HEK293T (cell line): ENCODE data around the gene GINS2.

Experiments used
- BHLHE40 ChIP-seq: fragments of 450-650 bp; IDR thresholded peaks from 2 replicates; pipeline ENCODE4 v1.6.1; 2016; ENCODE audit warnings: mild to moderate bottlenecking, moderate library complexity, borderline replicate concordance
- PKNOX1 ChIP-seq: fragments of 450-650 bp; IDR thresholded peaks from 2 replicates; pipeline ENCODE4 v1.6.1; 2016
- SP1 ChIP-seq: fragments of 450-650 bp; IDR thresholded peaks from 2 replicates; pipeline ENCODE4 v1.6.1; 2017
- SUZ12 ChIP-seq: fragments of 450-650 bp; IDR thresholded peaks from 2 replicates; pipeline ENCODE4 v1.6.1; 2016; ENCODE audit warnings: mild to moderate bottlenecking

GRCh38 chr16:85689950-85690320 is 1.2 kb upstream of the GINS2 start:
- TF ChIP-seq SUZ12 (no peak), SP1 (no peak), PKNOX1 (no peak), BHLHE40 (no peak)
